ENCODE results near the gene MCF2L. TPM values are rescaled to one million over a fixed set of nuclear protein-coding genes. Genes with fewer than 3 reads are reported as not detected.

MCF2L gene
- total and polyA plus RNA-seq, 9 of the 15 experiments (the other 6 are each of a cell fraction or from before 2014, with no cell fraction given): 0.05 to 0.25 (median 0.18) TPM; not detected in 5

DNA sequence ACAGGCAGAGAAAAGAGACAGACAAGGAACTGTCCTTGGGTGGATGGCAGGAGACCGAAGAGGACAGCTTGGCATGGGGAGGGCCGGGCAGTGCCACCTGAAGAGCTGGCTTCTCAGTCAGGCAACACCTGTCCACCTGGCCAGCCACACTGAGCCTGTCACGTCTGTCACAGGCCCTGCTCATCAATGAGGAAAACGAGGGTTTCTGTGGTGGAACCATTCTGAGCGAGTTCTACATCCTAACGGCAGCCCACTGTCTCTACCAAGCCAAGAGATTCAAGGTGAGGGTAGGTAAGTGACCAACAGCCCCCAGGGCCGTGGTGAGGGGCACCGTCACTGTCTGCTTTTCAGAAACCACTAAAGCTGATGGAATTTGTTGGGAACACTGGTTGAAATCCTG lies 178.2 kb downstream of the MCF2L start:
- no peaks in the 10 kb centered on the region for H4K20me1 ChIP-seq (replicated peaks; ENCODE audit: control insufficient read depth, insufficient read depth, low read length)
- TF ChIP-seq DDX20 (tag; IDR thresholded peaks at IDR 0.05; ENCODE audit: low read depth) (no peak), ZNF311 (CRISPR knock-in tag; IDR thresholded peaks at IDR 0.05) (no peak), HDAC3 (IDR thresholded peaks at IDR 0.05; ENCODE audit: borderline replicate concordance, partially characterized antibody) (no peak), ZNF165 (CRISPR knock-in tag; IDR thresholded peaks at IDR 0.05; ENCODE audit: borderline replicate concordance) (no peak), HNRNPLL (IDR thresholded peaks at IDR 0.05; ENCODE audit: low read depth, low read length, poor library complexity, severe bottlenecking) (no peak), KHSRP (IDR thresholded peaks at IDR 0.05) (no peak), NEUROD1 (IDR thresholded peaks at IDR 0.05; ENCODE audit: borderline replicate concordance, low read depth, low read length, partially characterized antibody) (no peak), HDAC2 (IDR thresholded peaks at IDR 0.05) (no peak), FOXJ3 (CRISPR knock-in tag; IDR thresholded peaks at IDR 0.05) (no peak), RAD21 (CRISPR knock-in tag; conservative IDR thresholded peaks at IDR 0.05 in 1 of 2, IDR thresholded peaks at IDR 0.05 in 1 of 2) (no peak), ZNF274 (IDR thresholded peaks at IDR 0.05; ENCODE audit: borderline replicate concordance, low read depth, low read length) (no peak), TCF15 (CRISPR knock-in tag; IDR thresholded peaks at IDR 0.05) (no peak), BMI1 (IDR thresholded peaks at IDR 0.05; ENCODE audit: low read length) (no peak), KAT8 (IDR thresholded peaks at IDR 0.05; ENCODE audit: low read depth) (no peak), RAD51 (IDR thresholded peaks at IDR 0.05; ENCODE audit: borderline replicate concordance, low read depth) (no peak), ZNF699 (CRISPR knock-in tag; IDR thresholded peaks at IDR 0.05; ENCODE audit: insufficient replicate concordance) (no peak)
- in situ Hi-C loops (cut with MboI) (no loop called here), intact Hi-C loops (cut with micrococcal nuclease) (no loop called here)
- WGBS (ENCODE audit: insufficient coverage, low coverage, missing lambda C conversion rate): 0% methylated on average over 6 of the region's 8 CpGs
- ATAC-seq (no peak), FAIRE-seq (no peak), DNase-seq (ENCODE audit: extremely low read depth in 1 of 4, low spot score in 3 of 4) (no peak)
- peaks cover 0 to 21% of the 10 kb centered on the region in 2 experiments; a peak in 3 of 5 replicates for H3K4me1 ChIP-seq (replicated peaks in 1 of 2; ENCODE audit: control insufficient read depth in 2 of 2, insufficient read depth in 2 of 2, low read length in 2 of 2)
- no TSS peak for BruUV-seq (replicated peaks)
- H3K27me3 ChIP-seq (ENCODE audit: control insufficient read depth in 2 of 2, insufficient read depth in 2 of 2, low read length in 2 of 2): peaks cover 19 to 44% of the 10 kb centered on the region in 2 experiments; a peak in 4 of 5 replicates
- CTCF ChIA-PET (ENCODE audit: low intra/inter-chr PET ratio): no interaction called here
- H3K4me3 ChIP-seq: no peak overlapping the region
- no peaks in the 10 kb centered on the region for H3K9me3 ChIP-seq (replicated peaks; ENCODE audit: control insufficient read depth, insufficient read depth, low read depth, low read length)
- no peak overlapping the region for H3K4me2 ChIP-seq (ENCODE audit: insufficient read depth, low read length)
- POLR2A ChIA-PET: interaction anchor here (0.7 kb wide), 1 partner anchor 16 kb away, joined by 3 read pairs; no protein-coding TSS in a partner anchor
- H2AFZ ChIP-seq (ENCODE audit: low read depth, low read length): no peak overlapping the region
- H3K9ac ChIP-seq (ENCODE audit: insufficient read depth in 1 of 2, low read depth in 2 of 2, low read length in 2 of 2): no peak overlapping the region
- H3K9me1 ChIP-seq (ENCODE audit: control insufficient read depth, insufficient read depth, low read length): no peaks in the 10 kb centered on the region
- no peak overlapping the region for H3K27ac ChIP-seq (ENCODE audit: extremely low read depth, low read depth, low read length)
- H3K36me3 ChIP-seq (ENCODE audit: control insufficient read depth, insufficient read depth, low read length): no peaks in the 10 kb centered on the region
- no peaks in the 10 kb centered on the region for H3K79me2 ChIP-seq (ENCODE audit: control insufficient read depth, insufficient read depth, low read length)

Measured in K562 (cell line).